GM19025 (cell line): ENCODE data around the gene GNG12.

Experiments used
- ATAC-seq: cut with Tn5 transposase; IDR thresholded peaks from one replicate; pipeline ENCODE4 v1.9.1; 2021; ENCODE audit warnings: mild to moderate bottlenecking, low read depth, moderate library complexity; ENCODE audit not compliant: unreplicated experiment

The GNG12 gene

GRCh38 chr1:67832737-67833601 lies at the start of gene GNG12:
GNG12 (minus strand) TSS chr1:67833467; CDS start chr1:67707686, 125,781 bp downstream.
- ATAC-seq = no peak

GRCh38 chr1:67882196-67882958 lies 49.1 kb upstream of the GNG12 start:
- no peak for ATAC-seq

DNA sequence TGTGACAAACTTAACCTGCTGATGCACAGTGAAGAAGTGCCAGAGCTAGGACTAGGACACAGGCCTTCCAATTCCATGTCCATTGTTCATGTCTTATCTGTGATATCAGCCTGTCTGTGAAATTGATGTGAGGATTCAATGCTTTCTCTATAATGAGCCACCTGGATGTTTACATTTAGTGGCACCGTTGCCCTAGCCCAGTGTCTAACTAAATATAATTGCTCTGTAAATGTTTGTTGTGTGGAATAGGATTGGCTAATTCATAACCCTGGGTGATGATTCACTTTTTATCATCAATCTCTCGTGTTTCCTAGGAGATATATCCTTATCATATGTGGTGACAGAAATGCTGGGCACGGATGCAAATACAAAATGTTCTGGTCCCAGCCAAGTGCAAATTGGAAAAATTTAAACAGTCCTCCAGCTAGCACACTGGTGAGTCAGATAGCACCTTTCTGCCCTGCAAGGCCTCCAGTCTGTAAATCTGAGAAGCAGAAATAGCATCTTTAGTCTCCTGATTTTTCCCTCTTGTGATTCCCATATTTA lies 46.9 kb upstream of the GNG12 start:
- no peak for ATAC-seq

GRCh38 chr1:67879485-67879884 lies 46.2 kb upstream of the GNG12 start:
- no peak for ATAC-seq

GRCh38 chr1:67874501-67875111 lies 41.3 kb upstream of the GNG12 start:
- no peak for ATAC-seq

DNA sequence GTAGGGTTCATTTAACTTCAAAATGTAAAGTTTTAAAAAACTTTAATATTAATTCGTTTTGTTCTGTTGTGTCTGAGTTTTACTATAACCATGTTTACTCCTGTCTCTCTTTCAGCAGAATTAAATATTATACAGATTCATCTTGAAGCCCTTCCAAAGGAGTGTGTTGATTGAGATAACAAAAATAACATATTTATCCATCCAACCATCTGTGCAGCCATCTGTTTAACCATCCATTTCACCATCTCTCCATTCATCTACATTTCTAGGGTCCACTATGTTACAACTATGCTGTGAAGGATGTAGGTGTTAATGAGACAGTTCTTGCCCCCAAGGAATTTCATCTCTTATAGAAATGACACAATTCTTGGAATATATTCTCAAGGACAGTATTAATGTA lies 36.0 kb upstream of the GNG12 start:
- no peak for ATAC-seq

GRCh38 chr1:67863637-67864036 lies 30.4 kb upstream of the GNG12 start:
- no peak for ATAC-seq

- no peak for ATAC-seq
Observed at GRCh38 chr1:67862685-67863084, 29.4 kb upstream of the GNG12 start.

DNA sequence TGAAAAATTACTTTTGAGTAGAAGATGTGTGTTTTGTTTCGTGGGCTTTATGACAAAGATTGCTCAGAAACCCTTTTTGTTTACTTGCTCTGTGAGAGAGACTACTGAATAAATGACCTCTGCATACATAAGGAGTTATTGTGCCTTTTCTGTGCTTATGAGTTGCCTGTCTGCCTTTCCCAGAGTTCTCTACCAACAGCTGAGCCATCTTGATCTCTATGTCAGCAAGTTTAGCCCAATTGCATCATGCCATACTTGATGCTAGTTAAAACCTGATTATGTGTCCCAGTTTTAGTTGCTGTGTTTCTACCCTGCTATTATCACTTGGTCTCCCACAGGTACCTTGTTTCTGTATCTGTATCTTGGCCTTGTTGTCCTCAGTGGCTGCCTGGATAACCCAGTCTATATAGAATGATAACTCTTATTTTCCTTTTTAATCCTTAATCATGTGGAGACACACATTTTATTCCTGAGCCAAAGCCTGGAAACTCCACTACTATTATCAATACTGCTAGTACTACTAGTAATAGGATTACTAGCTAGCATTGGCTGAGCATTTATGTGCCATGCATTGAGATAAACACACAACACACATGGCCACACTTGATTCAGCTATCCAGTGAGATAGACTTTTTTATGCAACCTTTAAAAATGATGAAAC lies 28.7 kb upstream of the GNG12 start:
- ATAC-seq = no peak

GRCh38 chr1:67860776-67861175 lies 27.5 kb upstream of the GNG12 start:
- no peak for ATAC-seq

- no peak for ATAC-seq
Observed at GRCh38 chr1:67856921-67857320, 23.7 kb upstream of the GNG12 start.

- no peak for ATAC-seq
Observed at GRCh38 chr1:67855961-67856360, 22.7 kb upstream of the GNG12 start.

DNA sequence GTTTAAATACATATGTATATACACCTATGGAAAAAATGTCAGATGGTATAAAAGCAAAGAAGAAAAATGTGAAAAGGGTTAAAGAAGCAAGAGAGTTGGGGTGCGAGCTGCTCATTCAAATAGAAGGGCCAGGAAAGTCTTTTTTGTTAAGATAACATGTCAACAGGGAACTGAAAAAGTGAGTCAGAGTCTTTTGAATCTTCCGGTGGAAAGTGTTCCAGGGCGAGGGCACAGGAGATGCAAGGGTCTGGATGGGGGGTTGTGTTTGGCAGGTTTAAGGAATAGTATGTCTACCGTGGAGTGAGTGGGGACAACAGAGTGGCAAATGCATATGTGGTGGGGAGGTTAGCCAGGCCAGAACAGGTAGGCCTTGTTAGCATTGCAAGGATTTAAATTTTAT lies 22.2 kb upstream of the GNG12 start:
- ATAC-seq = no peak

DNA sequence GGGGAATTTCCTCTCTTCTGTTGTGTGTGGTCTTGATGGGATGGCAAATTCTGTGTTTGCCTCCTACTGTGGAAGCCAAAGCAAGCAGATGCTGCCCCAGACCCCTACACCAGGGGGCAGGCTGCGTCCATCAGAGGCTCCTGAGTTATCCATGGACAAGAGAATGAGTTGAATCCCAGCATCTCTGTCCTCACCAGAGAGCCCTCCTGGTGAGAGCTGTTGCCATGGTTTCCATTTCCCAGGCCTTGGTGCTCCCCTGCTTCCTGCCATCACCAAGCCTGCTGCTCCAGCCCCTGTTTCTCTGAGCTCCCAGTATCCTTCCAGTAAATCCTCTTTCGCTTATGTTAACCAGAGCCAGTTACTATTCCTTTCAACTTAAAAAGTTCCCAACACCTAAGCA lies 20.4 kb upstream of the GNG12 start:
- ATAC-seq = no peak

DNA sequence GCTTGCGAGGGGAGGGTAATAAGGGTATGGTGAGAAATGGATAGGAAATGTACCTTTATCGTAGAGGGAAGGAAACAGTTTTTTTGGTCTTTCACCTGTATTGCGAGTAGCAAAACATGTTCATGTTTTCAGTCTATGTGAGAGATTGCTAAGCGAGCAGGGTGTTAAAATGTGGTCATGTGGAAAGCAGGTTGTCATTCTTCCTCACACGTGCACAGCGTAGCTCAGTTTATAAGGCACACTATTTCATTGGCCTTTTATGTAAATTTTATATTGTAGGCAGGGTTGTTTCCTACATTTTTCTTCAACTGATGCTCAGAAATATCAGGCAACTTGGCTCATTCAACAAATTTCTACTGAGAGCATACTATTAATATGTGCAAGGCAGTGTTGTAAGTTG lies 18.5 kb upstream of the GNG12 start:
- ATAC-seq = no peak

DNA sequence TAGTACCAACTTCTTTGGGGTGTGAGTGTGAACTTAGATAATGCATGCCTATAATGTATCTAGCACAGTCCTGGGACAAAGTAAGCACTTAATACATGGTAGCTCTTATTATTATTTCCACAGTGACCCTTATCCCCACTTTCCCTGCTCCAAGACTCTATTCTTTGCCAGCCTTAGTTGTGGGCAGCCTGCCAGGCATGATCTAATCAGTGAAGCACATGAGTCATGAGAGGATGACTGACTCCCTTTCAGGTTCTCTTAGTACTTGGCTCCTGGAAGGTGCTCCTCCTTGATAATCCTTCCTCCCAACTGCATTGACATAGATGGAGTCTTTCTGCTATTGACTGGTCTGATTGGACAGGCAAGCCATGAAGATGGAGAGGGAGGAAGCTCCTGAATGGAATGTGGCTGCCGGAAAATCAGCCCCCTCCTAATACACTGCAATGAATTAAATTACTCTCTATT lies 17.4 kb upstream of the GNG12 start:
- no peak for ATAC-seq

DNA sequence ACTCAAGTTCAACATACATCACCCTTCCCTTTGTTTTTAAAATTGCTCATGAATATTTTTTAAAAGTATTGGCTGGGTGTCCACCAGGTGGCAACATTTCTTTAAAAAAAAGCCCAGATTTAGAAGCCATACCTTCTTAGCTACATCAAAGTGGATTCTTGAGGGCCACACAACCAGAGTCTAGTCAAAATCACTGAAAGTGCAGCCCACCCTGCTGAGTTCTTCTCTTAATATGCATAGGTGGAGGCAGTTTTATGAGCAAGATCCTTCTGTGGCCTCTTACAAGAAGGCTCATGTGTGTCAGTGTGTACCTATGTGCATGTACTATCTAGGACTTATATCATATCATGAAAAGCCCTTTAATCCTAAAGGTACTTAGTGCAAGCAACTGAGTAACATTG lies 16.9 kb upstream of the GNG12 start:
- no peak for ATAC-seq

- no peak for ATAC-seq
Observed at GRCh38 chr1:67847466-67847865, 14.2 kb upstream of the GNG12 start.

DNA sequence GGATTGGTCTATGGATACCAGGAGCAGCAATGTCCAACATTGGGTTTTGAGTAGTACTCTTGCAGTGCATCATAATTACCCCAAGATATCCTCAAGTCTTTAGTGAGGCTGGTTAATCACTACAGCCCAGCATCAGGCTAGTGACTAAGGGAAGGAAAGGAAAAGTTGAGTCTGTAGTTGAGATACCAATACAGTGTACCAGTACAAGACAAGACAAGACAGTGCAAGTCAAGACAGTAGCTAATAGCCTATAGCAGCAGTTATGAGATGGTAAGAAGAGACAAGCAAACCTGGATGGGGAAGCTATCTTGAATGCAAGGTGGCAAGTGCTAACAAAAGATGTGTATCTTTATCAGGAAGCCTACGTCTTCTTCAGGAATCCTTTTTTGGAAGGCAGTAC lies 13.3 kb upstream of the GNG12 start:
- ATAC-seq = no peak

GRCh38 chr1:67844988-67845387 lies 11.7 kb upstream of the GNG12 start:
- ATAC-seq = no peak
